ENCODE measurements around the gene CCL26. TPM values are rescaled to one million over a fixed set of nuclear protein-coding genes. Genes with fewer than 3 reads are reported as not detected.

Gene CCL26
- total and polyA plus RNA-seq, 2 experiments from 2014 or later: 3.0 to 18.4 TPM

- Mint-ChIP-seq H3K27me3 (ENCODE audit: insufficient read depth, low read depth, poor library complexity) (peaks cover 29% of the 10 kb centered on the region), H3K36me3 (ENCODE audit: low read depth) (no peaks in the 10 kb centered on the region), H3K4me1 (peaks cover 20% of the 10 kb centered on the region), H3K27ac (0 out of 2 replicates have a peak overlapping the region, but pooled peaks have one; percentile 74), H3K4me3 (peak overlapping the region; percentile 93), H3K9me3 (no peaks in the 10 kb centered on the region; the same call in 2 of the 3 replicates)
- 0 out of 2 replicates have a peak, but pooled peaks cover 5% of the 10 kb centered on the region for H3F3A ChIP-seq (replicated peaks; ENCODE audit: low read depth)
- peak; percentile 92 for ATAC-seq
- H4K20me1 ChIP-seq (replicated peaks; ENCODE audit: insufficient read depth): no peaks in the 10 kb centered on the region
- peak overlapping the region; percentile 99 for H3K4me2 ChIP-seq
- H3K27ac ChIP-seq (ENCODE audit: low read depth): no peak overlapping the region
- H2AFZ ChIP-seq: peak overlapping the region; percentile 8
- peaks cover 23% of the 10 kb centered on the region for H3K4me1 ChIP-seq (ENCODE audit: insufficient read depth)
- H3K9me2 ChIP-seq (ENCODE audit: insufficient read depth): no peaks in the 10 kb centered on the region
- H3K79me2 ChIP-seq (replicated peaks; ENCODE audit: insufficient read depth): no peaks in the 10 kb centered on the region
- peak overlapping the region; percentile 98 for H3K4me3 ChIP-seq
- H3K27me3 ChIP-seq (ENCODE audit: insufficient read depth): 0 out of 2 replicates have a peak, but pooled peaks cover 7% of the 10 kb centered on the region
- TF ChIP-seq NANOG (IDR thresholded peaks at IDR 0.05; ENCODE audit: borderline replicate concordance) (no peak), POLR2AphosphoS5 (IDR thresholded peaks at IDR 0.05; ENCODE audit: low read depth) (peak; percentile 53; the same call in 1 of the 2 replicates), CREB1 (CRISPR knock-in tag; IDR thresholded peaks at IDR 0.05; ENCODE audit: low read depth) (0 out of 2 replicates have a peak, but pooled peaks have one; percentile 33)
- no peaks in the 10 kb centered on the region for H3K36me3 ChIP-seq (ENCODE audit: insufficient read depth)
- DNase-seq (ENCODE audit: low spot score): peak; percentile 99
Observed at GRCh38 chr7:75738975-75739795, 32.8 kb downstream of the CCL26 start.

- 0 out of 2 replicates have a peak, but pooled peaks cover 7% of the 10 kb centered on the region for H3K27me3 ChIP-seq (ENCODE audit: insufficient read depth)
- H3K36me3 ChIP-seq (ENCODE audit: insufficient read depth): no peaks in the 10 kb centered on the region
- Mint-ChIP-seq H3K27me3 (ENCODE audit: insufficient read depth, low read depth, poor library complexity) (peaks cover 29% of the 10 kb centered on the region), H3K4me3 (peak within 1 kb of the TSS; percentile 93), H3K4me1 (peaks cover 20% of the 10 kb centered on the region), H3K27ac (0 out of 2 replicates have a peak within 1 kb of the TSS, but pooled peaks have one; percentile 74), H3K9me3 (no peaks in the 10 kb centered on the region; the same call in 2 of the 3 replicates), H3K36me3 (ENCODE audit: low read depth) (no peaks in the 10 kb centered on the region)
- no peaks in the 10 kb centered on the region for H4K20me1 ChIP-seq (replicated peaks; ENCODE audit: insufficient read depth)
- no peak for DNase-seq (ENCODE audit: low spot score)
- no peak; the same call in 2 of the 3 replicates for ATAC-seq
- H3K4me2 ChIP-seq: peak within 1 kb of the TSS; percentile 99
- no peak within 1 kb of the TSS for H3K27ac ChIP-seq (ENCODE audit: low read depth)
- TF ChIP-seq STAT1 (IDR thresholded peaks at IDR 0.05; ENCODE audit: unreplicated experiment) (no peak), ETS1 (IDR thresholded peaks at IDR 0.05) (no peak), JUNB (IDR thresholded peaks at IDR 0.05; ENCODE audit: unreplicated experiment) (no peak)
- peak within 1 kb of the TSS; percentile 98 for H3K4me3 ChIP-seq
- 0 out of 2 replicates have a peak, but pooled peaks cover 5% of the 10 kb centered on the region for H3F3A ChIP-seq (replicated peaks; ENCODE audit: low read depth)
- no peaks in the 10 kb centered on the region for H3K9me2 ChIP-seq (ENCODE audit: insufficient read depth)
- H3K4me1 ChIP-seq (ENCODE audit: insufficient read depth): peaks cover 23% of the 10 kb centered on the region
- no peaks in the 10 kb centered on the region for H3K79me2 ChIP-seq (replicated peaks; ENCODE audit: insufficient read depth)
- H2AFZ ChIP-seq: peak within 1 kb of the TSS; percentile 96
Observed at GRCh38 chr7:75738604-75738974, 33.4 kb downstream of the CCL26 start, which contains the start of gene HIP1. HIP1 (minus strand) TSS chr7:75738941; CDS start chr7:75738920, 21 bp downstream.

Data from GM23338 (cell line).